GM13976 (cell line): ENCODE data around the gene STX18.

Experiments used
- DNase-seq: peaks from one replicate; pipeline ENCODE4 v3.0.0; 2012; ENCODE audit warnings: low spot score
- in situ Hi-C: fragments of 300-500 bp; cut with MboI; formaldehyde crosslinking; loops from one replicate; pipeline ENCODE4 v1.12.0; 2022; ENCODE audit warnings: low sequenced_read_pairs, mixed read lengths, inconsistent platforms; ENCODE audit not compliant: unreplicated experiment
- TF ChIP-seq, protein P1 (sequence below): IDR thresholded peaks from 2 replicates; pipeline ENCODE4 v1.5.1; 2012; ENCODE audit warnings: borderline replicate concordance, mild to moderate bottlenecking; ENCODE audit not compliant: insufficient read depth; ENCODE audit errors: extremely low read depth, missing control alignments, control extremely low read depth

STX18 gene

GRCh38 chr4:4430492-4431195 lies 111.2 kb downstream of the STX18 start:
- TF ChIP-seq, protein P1, sequence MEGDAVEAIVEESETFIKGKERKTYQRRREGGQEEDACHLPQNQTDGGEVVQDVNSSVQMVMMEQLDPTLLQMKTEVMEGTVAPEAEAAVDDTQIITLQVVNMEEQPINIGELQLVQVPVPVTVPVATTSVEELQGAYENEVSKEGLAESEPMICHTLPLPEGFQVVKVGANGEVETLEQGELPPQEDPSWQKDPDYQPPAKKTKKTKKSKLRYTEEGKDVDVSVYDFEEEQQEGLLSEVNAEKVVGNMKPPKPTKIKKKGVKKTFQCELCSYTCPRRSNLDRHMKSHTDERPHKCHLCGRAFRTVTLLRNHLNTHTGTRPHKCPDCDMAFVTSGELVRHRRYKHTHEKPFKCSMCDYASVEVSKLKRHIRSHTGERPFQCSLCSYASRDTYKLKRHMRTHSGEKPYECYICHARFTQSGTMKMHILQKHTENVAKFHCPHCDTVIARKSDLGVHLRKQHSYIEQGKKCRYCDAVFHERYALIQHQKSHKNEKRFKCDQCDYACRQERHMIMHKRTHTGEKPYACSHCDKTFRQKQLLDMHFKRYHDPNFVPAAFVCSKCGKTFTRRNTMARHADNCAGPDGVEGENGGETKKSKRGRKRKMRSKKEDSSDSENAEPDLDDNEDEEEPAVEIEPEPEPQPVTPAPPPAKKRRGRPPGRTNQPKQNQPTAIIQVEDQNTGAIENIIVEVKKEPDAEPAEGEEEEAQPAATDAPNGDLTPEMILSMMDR, result peak; percentile 35
- in situ Hi-C loops, result no loop called here
- DNase-seq, result peak; percentile 69

GRCh38 chr4:4428966-4429875 lies 112.6 kb downstream of the STX18 start:
- TF ChIP-seq, protein P1, result no peak
- no peak for DNase-seq
- in situ Hi-C loops, result no loop called here

DNA sequence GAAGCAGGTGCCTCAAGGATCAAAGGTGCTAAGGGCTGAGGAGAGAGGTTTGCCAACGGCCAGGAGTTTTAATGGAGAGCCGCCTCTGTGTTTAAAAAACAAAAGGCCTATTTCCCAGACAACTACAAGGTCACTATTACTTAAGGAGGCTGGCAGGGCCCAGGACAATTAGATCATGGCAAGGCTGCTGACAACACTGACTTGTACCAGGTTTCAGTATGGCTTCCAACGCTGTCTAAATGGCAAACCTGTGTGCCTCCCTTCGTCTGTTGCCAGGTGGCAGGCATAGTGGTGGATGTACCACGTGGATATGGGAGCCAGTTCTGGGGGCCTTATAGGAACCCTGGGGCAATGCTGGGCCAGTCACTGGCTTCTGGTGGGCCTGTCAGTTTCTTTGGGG lies 114.0 kb downstream of the STX18 start:
- DNase-seq, result no peak
- TF ChIP-seq, protein P1, result no peak
- in situ Hi-C loops, result no loop called here

DNA sequence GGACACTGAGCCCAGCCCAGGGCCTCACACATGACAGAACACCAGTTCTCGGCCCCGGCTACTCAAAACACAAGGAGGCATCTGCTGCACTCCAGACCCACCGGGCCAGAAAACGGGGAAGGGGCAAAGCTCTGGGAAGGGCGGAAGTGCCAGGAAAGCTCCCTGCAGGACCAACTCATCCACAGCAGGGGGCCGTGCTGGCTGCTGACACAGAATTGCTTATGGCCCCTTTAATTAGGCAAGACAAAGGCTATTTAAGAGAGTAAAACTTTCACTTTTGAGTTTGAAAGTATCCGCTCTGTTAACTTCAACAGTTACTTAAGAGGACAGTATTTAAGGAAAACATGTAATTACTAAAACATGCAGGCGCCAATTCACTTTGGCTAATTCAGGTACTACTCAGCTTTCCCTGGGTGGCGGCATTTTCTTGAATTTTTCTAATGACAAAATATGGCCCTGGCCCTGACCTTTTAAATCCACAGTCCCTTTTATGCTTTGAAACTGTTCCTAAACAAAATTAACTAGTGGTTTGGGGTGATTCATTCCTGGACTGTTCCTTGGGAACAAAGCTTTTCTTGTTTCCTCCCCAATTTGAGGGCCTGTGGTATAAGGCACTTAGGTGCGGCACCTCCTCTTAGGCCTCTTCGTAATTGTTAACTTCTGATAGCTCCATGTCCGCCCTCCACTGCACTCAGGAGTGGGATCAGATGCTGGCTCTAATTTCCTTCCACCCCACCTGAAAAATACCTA lies 114.6 kb downstream of the STX18 start:
- no peak for DNase-seq
- in situ Hi-C loops, result no loop called here
- TF ChIP-seq, protein P1, result no peak

DNA sequence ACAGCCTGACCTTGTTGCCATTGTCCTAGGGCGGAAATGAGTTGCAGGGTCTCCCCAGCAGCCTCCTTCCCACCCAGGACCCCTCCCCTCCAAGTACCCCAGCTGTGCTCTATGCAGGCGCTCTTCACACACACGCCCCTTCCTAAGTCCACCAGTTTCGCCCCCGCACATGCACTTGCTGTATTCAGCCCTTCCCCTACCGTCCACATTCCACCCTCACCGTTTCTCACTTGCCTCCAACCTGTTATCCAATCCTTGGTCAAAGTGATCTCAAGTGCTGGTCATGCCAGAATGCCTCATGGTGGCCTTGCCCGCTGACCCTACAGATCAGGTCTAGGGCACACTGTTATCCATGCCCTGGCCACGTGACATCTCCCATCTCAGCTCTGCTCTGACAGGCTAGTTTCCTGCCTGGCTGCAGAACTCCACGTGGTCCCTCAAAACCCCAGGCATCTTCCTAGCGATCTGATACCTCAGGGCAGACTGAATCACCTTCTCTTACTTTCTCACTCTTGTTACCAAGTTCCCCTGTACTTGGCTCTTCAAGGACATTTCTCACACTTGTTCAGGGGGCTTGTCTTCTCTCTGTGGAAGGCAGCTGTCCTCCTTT lies 115.2 kb downstream of the STX18 start:
- in situ Hi-C loops, result no loop called here
- TF ChIP-seq, protein P1, result no peak
- no peak for DNase-seq

DNA sequence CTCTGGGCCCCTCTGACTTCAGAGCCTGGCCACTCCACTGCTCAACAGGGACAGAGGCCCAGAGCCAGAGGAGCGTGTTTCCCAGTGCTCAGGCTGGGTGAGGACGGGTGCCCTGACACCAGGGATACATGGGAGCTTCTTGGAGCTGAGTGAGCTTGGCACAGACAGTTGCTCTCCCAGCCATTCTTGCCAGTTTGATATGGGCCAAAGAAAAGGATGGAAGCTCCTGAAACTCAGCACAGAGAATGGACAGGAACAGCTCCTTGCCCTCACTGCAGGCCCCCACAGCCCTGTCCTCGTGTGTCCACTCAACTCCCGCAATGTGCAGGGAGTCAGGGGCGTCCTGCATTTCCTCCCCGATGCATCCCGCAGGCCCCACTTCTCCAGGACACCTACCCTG lies 116.2 kb downstream of the STX18 start:
- in situ Hi-C loops, result no loop called here
- TF ChIP-seq, protein P1, result no peak
- DNase-seq, result no peak
